ENCODE results near the gene ZDHHC13. TPM values are rescaled to one million over a fixed set of nuclear protein-coding genes. Genes with fewer than 3 reads are reported as not detected.
A peak's percentile ranks its signal among the peaks of the same experiment; 100 is the strongest.

ZDHHC13 gene
- total and polyA plus RNA-seq, 11 donors, result 4.0 to 13.0 (median 8.9) TPM

DNA sequence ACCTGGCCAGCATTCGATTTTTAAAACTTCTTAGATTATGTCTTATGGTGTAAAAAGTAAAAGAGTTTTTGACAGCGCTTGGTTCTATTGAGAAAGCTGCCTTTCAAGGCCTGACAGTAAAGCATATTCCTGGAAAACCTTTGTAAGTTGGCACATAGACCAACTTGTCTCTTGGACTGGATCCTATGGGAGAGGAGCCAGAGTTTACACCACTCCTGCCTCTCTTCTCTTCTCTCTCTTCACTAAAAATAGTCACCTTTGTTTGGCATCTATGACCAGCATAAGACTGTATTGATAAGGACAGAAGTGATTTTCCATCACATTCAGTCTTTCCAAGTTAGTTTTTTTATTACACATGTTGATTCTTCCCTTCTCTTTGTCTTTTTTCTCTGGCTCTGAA is 51.1 kb downstream of the ZDHHC13 start:
- ATAC-seq, result peak; percentile 83 to 89 (median 84)
- no peak for TF ChIP-seq POLR2A (IDR thresholded peaks at IDR 0.05)
- TF ChIP-seq, protein P1, sequence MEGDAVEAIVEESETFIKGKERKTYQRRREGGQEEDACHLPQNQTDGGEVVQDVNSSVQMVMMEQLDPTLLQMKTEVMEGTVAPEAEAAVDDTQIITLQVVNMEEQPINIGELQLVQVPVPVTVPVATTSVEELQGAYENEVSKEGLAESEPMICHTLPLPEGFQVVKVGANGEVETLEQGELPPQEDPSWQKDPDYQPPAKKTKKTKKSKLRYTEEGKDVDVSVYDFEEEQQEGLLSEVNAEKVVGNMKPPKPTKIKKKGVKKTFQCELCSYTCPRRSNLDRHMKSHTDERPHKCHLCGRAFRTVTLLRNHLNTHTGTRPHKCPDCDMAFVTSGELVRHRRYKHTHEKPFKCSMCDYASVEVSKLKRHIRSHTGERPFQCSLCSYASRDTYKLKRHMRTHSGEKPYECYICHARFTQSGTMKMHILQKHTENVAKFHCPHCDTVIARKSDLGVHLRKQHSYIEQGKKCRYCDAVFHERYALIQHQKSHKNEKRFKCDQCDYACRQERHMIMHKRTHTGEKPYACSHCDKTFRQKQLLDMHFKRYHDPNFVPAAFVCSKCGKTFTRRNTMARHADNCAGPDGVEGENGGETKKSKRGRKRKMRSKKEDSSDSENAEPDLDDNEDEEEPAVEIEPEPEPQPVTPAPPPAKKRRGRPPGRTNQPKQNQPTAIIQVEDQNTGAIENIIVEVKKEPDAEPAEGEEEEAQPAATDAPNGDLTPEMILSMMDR (IDR thresholded peaks at IDR 0.05), result no peak
- 59 to 69% (median 65%) methylated on average over 2 of the region's 2 CpGs for WGBS, 4 donors

DNA sequence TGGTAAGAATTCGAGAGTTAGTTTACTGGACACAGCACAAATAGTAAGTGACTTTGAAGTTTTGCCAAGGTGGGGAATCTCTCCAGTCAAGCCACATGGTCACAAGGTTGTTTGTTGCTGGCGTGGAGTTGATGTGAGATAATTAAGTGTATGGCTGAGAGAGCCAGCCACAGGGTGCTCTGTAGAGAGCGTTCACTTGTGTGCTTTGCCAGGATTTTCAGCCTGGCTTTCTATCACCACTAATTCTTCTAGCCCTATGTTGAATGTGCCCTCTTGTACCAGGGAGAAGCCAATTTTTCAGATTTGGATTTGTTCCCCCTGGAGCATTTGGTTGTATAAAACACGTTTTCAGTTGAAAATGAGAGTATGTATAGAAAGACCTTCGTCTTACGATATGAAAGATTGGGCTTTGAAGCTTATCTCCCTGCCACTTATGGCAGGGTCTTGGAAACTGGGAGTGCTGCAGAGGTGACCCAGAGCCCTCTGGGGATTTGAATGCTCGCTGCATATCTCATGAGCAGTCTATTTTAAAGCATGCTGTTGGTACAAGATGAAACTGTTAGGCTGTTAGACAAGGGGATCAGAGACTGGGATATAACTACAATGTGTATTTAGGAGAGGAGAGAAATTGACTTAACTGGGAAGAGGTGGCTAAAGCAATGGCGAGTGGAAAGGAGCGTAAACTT is 56.2 kb downstream of the ZDHHC13 start:
- no peaks in the 10 kb centered on the region for H3K9me3 ChIP-seq
- H3K27me3 ChIP-seq, result no peaks in the 10 kb centered on the region
- H3K4me3 ChIP-seq, result no peak overlapping the region
- WGBS, 4 donors, result 47 to 67% (median 62%) methylated on average over 9 of the region's 9 CpGs
- peak in 4 of 5 donors; percentile 49 to 64 (median 58) for DNase-seq
- H3K36me3 ChIP-seq, result peaks cover 0 to 87% (median 45%) of the 10 kb centered on the region in 9 donors
- peak; percentile 84 to 91 (median 90) for ATAC-seq
- H3K27ac ChIP-seq, result peak overlapping the region; percentile 34 to 87 (median 60)
- peaks cover 0 to 57% (median 14%) of the 10 kb centered on the region in 12 donors for H3K4me1 ChIP-seq
- intact Hi-C loops (cut with DNase I), result no loop called here
- TF ChIP-seq, protein P1 (IDR thresholded peaks at IDR 0.05), result no peak
- no peak for TF ChIP-seq POLR2A (IDR thresholded peaks at IDR 0.05)

More for the DNA sequence above, 51.1 kb downstream of the ZDHHC13 start:
- H3K36me3 ChIP-seq, result peaks cover 0 to 98% (median 37%) of the 10 kb centered on the region in 9 donors
- H3K4me1 ChIP-seq, result peaks cover 0 to 39% (median 8%) of the 10 kb centered on the region in 12 donors
- peak overlapping the region in 8 of 12 donors; percentile 23 to 82 (median 66) for H3K27ac ChIP-seq
- intact Hi-C loops (cut with DNase I), result loop anchor here in 6 of 10 donors (10.0 kb wide), 3 partner anchors 77 to 387 kb away; partner anchors contain the start of gene E2F8 (in 1 of the 6)
- H3K9me3 ChIP-seq, result no peaks in the 10 kb centered on the region
- DNase-seq, result peak in 2 of 5 donors; percentile 36 to 37
- H3K27me3 ChIP-seq, result no peaks in the 10 kb centered on the region
- no peak overlapping the region for H3K4me3 ChIP-seq

DNA sequence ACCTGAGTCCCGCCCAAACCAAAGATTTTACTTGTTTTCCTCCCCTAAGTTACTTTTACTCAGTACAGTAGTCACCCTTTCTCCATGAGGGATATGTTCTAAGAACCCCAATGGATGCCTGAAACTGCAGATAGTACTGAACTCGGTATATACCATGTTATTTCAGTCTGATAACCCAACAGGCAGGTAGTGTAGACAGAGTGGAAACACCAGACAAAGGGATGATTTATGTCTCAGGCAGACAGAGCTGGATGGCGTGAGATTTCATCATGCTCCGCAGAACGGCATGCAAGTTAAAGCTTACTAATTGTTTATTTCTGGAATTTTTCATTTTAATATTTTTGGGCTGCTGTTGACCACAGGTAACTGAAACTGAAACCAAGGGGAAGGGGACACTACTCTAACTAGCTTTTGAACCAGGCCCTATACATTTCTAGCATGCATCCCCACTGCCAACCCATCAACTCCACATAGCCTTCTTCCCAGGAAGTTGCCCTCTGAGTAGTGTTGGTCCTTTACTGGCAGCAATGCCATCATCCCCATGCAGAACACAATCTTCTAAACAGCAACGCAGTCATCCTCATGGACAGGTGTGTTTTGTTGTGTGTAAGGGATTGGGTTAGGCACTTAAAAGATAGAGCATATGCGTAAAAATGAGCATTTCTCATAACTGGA is 57.1 kb downstream of the ZDHHC13 start:
- Histone ChIP-seq H3K27ac (peak overlapping the region; percentile 34 to 87 (median 60)), H3K9me3 (no peaks in the 10 kb centered on the region), H3K27me3 (no peaks in the 10 kb centered on the region), H3K4me3 (no peak overlapping the region), H3K36me3 (peaks cover 0 to 77% (median 48%) of the 10 kb centered on the region in 9 donors), H3K4me1 (peaks cover 0 to 50% (median 11%) of the 10 kb centered on the region in 12 donors)
- ATAC-seq (no peak), DNase-seq (no peak)
- intact Hi-C loops (cut with DNase I), result no loop called here
- TF ChIP-seq, protein P1 (IDR thresholded peaks at IDR 0.05), result no peak
- no peak for TF ChIP-seq POLR2A (IDR thresholded peaks at IDR 0.05)
- WGBS, 4 donors, result 86 to 91% (median 88%) methylated on average over 7 of the region's 7 CpGs

DNA sequence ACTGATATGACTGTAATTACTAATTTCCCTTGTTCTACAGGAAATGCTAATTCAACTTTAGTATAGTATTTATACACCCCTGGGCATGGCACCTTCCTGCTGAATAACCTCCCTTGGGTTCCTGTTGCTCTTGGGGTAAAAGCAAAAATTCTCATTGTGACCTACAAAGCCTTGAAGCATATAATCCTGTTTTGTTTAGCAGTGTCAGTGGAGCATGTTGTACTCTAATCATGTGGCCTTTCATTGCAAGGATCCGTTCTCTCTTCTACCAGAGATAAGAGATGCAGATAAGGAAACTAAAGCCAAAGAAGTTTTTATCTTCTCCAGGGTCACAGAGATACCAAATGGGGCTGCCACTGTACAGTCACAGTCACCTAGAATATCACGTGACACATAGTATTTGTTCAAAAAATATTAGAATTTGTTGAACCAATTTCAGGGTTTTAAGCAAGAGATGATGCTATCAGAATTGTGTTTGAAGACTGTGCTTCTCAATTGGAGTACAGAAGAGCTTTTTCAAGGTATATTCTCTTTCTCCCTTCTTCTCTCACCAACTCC is 59.7 kb downstream of the ZDHHC13 start:
- Histone ChIP-seq H3K27ac (peak overlapping the region in 2 of 12 donors; percentile 15 to 35), H3K9me3 (no peaks in the 10 kb centered on the region), H3K36me3 (peaks cover 0 to 66% (median 46%) of the 10 kb centered on the region in 9 donors), H3K4me1 (peaks cover 0 to 38% (median 8%) of the 10 kb centered on the region in 12 donors), H3K27me3 (no peaks in the 10 kb centered on the region), H3K4me3 (no peak overlapping the region)
- intact Hi-C loops (cut with DNase I), result no loop called here
- no peak for ATAC-seq
- 37 to 53% (median 45%) methylated on average over 2 of the region's 2 CpGs for WGBS, 4 donors
- DNase-seq, result no peak
- TF ChIP-seq, protein P1 (IDR thresholded peaks at IDR 0.05), result no peak
- no peak for TF ChIP-seq POLR2A (IDR thresholded peaks at IDR 0.05)
